H1 (cell line): Measurements from ENCODE around the gene LCLAT1. TPM values are rescaled to one million over a fixed set of nuclear protein-coding genes. Genes with fewer than 3 reads are reported as not detected.

Source experiments
- CTCF ChIA-PET: fragments of 300-600 bp; sonication (Branson Sonifier 250); formaldehyde crosslinking; loops from one replicate; lab custom pipeline; 2021; ENCODE audit not compliant: partially characterized antibody; lab: Charles Lee
- POLR2A ChIA-PET: fragments of 300-600 bp; sonication (Branson Sonifier 250); formaldehyde crosslinking; loops from one replicate; lab custom pipeline; 2021; ENCODE audit warnings: inconsistent platforms; ENCODE audit not compliant: partially characterized antibody; lab: Charles Lee
- DNase-seq, 2 experiments: peaks; one replicate each; pipeline versions ENCODE4 v3.0.0 to v3.0.0-alpha.2; 2010 to 2022; ENCODE audit warnings: low spot score in 2 of 2, low read depth in 1 of 2, mixed read lengths in 1 of 2
- FAIRE-seq: peaks from 2 replicates; lab custom pipeline; 2011; peaks lifted over from hg19 to GRCh38; lab: Jason Lieb, UNC
- H2AFZ ChIP-seq: 2 replicates; pipeline ENCODE4 v1.8.1; 2012; ENCODE audit warnings: low read length, inconsistent platforms
- H2AK5ac ChIP-seq: 2 replicates; pipeline ENCODE4 v1.6.1; 2013; ENCODE audit warnings: low read depth, low read length
- H2BK120ac ChIP-seq: replicated peaks from 2 replicates; pipeline ENCODE3; 2013; ENCODE audit warnings: low read depth, low read length, inconsistent platforms
- H2BK12ac ChIP-seq: 2 replicates; pipeline ENCODE4 v1.6.1; 2013; ENCODE audit warnings: low read depth, low read length
- H2BK15ac ChIP-seq: 2 replicates; pipeline ENCODE4 v1.6.1; 2013; ENCODE audit warnings: low read length
- H2BK20ac ChIP-seq: 2 replicates; pipeline ENCODE4 v1.6.1; 2013; ENCODE audit warnings: low read length
- H2BK5ac ChIP-seq: 2 replicates; pipeline ENCODE4 v1.6.1; 2013; ENCODE audit warnings: low read depth, low read length
- H3K14ac ChIP-seq: 2 replicates; pipeline ENCODE4 v1.6.1; 2013; ENCODE audit warnings: inconsistent platforms; ENCODE audit not compliant: insufficient read length
- H3K18ac ChIP-seq: 2 replicates; pipeline ENCODE4 v1.6.1; 2013; ENCODE audit warnings: low read length; ENCODE audit errors: extremely low read depth
- H3K23ac ChIP-seq: 2 replicates; pipeline ENCODE4 v1.6.1; 2013; ENCODE audit warnings: inconsistent platforms; ENCODE audit not compliant: insufficient read length
- H3K23me2 ChIP-seq: 2 replicates; pipeline ENCODE4 v1.6.1; 2013; ENCODE audit warnings: low read depth, low read length
- H3K27ac ChIP-seq: 2 replicates; pipeline ENCODE4 v1.6.1; 2011; ENCODE audit warnings: low read depth, low read length, inconsistent platforms
- H3K27me3 ChIP-seq, 4 experiments: replicated peaks in 1 of 4; 1 replicate in 1 of 4; 2 replicates in 3 of 4; pipeline versions ENCODE4 v1.6.1 to v1.8.1; 2011 to 2013; ENCODE audit warnings: low read length in 3 of 4, mild to moderate bottlenecking in 3 of 4, inconsistent platforms in 2 of 4, mixed read lengths in 2 of 4, moderate library complexity in 1 of 4; ENCODE audit not compliant: control insufficient read depth in 3 of 4, insufficient read depth in 3 of 4; ENCODE audit errors: extremely low read depth in 1 of 4
- H3K36me3 ChIP-seq, 4 experiments: 2 replicates each; pipeline versions ENCODE4 v1.6.1 to v1.8.1; 2011 to 2013; ENCODE audit warnings: mild to moderate bottlenecking in 4 of 4, low read length in 3 of 4, moderate library complexity in 2 of 4, control low read depth in 1 of 4, inconsistent platforms in 1 of 4; ENCODE audit not compliant: insufficient read depth in 4 of 4, control insufficient read depth in 2 of 4
- H3K4ac ChIP-seq: replicated peaks from 2 replicates; pipeline ENCODE3; 2013; ENCODE audit warnings: low read length, low read depth, mixed read lengths, inconsistent platforms; ENCODE audit not compliant: insufficient read length
- H3K4me1 ChIP-seq, 4 experiments: replicated peaks in 1 of 4; 1 replicate in 1 of 4; 2 replicates in 3 of 4; pipeline versions ENCODE4 v1.6.1 to v1.8.1; 2011 to 2013; ENCODE audit warnings: low read length in 3 of 4, inconsistent platforms in 2 of 4, mixed read lengths in 1 of 4; ENCODE audit not compliant: insufficient read depth in 4 of 4, control insufficient read depth in 3 of 4
- H3K4me2 ChIP-seq, 2 experiments: 2 replicates each; pipeline versions ENCODE4 v1.6.1 to v1.8.1; 2011 to 2013; ENCODE audit warnings: low read depth in 2 of 2, low read length in 2 of 2, control low read depth in 1 of 2, inconsistent platforms in 1 of 2, mild to moderate bottlenecking in 1 of 2; ENCODE audit not compliant: insufficient read depth in 1 of 2
- H3K4me3 ChIP-seq, 4 experiments: fragments of 200-600, 300-600 bp in 1 of 4; sonication (generic), shearing (Covaris generic), sonication (Bioruptor Twin) in 1 of 4; 2 replicates each; pipeline versions ENCODE4 v1.5.1 to v1.8.1; 2011 to 2016; ENCODE audit warnings: low read length in 4 of 4, low read depth in 3 of 4, control low read depth in 2 of 4, inconsistent platforms in 2 of 4, mild to moderate bottlenecking in 2 of 4, mixed read lengths in 1 of 4, moderate library complexity in 1 of 4; ENCODE audit not compliant: insufficient read depth in 2 of 4; ENCODE audit errors: extremely low read depth in 1 of 4
- H3K56ac ChIP-seq: replicated peaks from 2 replicates; pipeline ENCODE3; 2013; ENCODE audit warnings: low read depth, mild to moderate bottlenecking, mixed read lengths, low read length, inconsistent platforms; ENCODE audit not compliant: insufficient read length
- H3K79me1 ChIP-seq: 2 replicates; pipeline ENCODE4 v1.6.1; 2013; ENCODE audit warnings: low read depth, low read length, control low read depth
- H3K79me2 ChIP-seq, 2 experiments: 2 replicates each; pipeline versions ENCODE4 v1.6.1 to v1.8.1; 2012 to 2013; ENCODE audit warnings: low read length in 2 of 2, mild to moderate bottlenecking in 2 of 2, inconsistent platforms in 1 of 2; ENCODE audit not compliant: insufficient read depth in 2 of 2, control insufficient read depth in 1 of 2
- H3K9ac ChIP-seq, 4 experiments: replicated peaks in 1 of 4; 1 replicate in 1 of 4; 2 replicates in 3 of 4; pipeline versions ENCODE4 v1.6.1 to v1.8.1; 2011 to 2013; ENCODE audit warnings: low read depth in 3 of 4, low read length in 3 of 4, control low read depth in 2 of 4, mild to moderate bottlenecking in 2 of 4, moderate library complexity in 2 of 4, inconsistent platforms in 1 of 4; ENCODE audit errors: extremely low read depth in 1 of 4
- H3K9me3 ChIP-seq, 2 experiments: 2 replicates each; pipeline versions ENCODE4 v1.6.1 to v1.8.1; 2012 to 2013; ENCODE audit warnings: mild to moderate bottlenecking in 2 of 2, moderate library complexity in 2 of 2, control low read depth in 1 of 2, inconsistent platforms in 1 of 2, low read depth in 1 of 2, low read length in 1 of 2, mixed read lengths in 1 of 2; ENCODE audit not compliant: insufficient read depth in 2 of 2
- H4K20me1 ChIP-seq, 2 experiments: replicated peaks in 1 of 2; 2 replicates each; pipeline versions ENCODE3 to v1.8.1; 2011 to 2013; ENCODE audit warnings: inconsistent platforms in 2 of 2, low read length in 2 of 2, mild to moderate bottlenecking in 1 of 2; ENCODE audit not compliant: insufficient read depth in 2 of 2, control insufficient read depth in 1 of 2
- H4K5ac ChIP-seq: 2 replicates; pipeline ENCODE4 v1.6.1; 2013; ENCODE audit warnings: low read length, low read depth, mixed read lengths, inconsistent platforms; ENCODE audit not compliant: insufficient read length
- H4K8ac ChIP-seq: 2 replicates; pipeline ENCODE4 v1.8.0; 2013; ENCODE audit warnings: mild to moderate bottlenecking, moderate library complexity, low read length, inconsistent platforms; ENCODE audit not compliant: insufficient read depth; ENCODE audit errors: extremely low read depth
- H4K91ac ChIP-seq: replicated peaks from 2 replicates; pipeline ENCODE3; 2013; ENCODE audit warnings: low read length, mixed read lengths, inconsistent platforms; ENCODE audit not compliant: insufficient read length
- CBX5 ChIP-seq: fragments of 300-800, 300-1000 bp; sonication (generic); IDR thresholded peaks from 2 replicates; pipeline ENCODE4 v1.7.1; 2016; ENCODE audit warnings: antibody characterized with exemption, low read length, low read depth
- CHD1 ChIP-seq: IDR thresholded peaks from 2 replicates; pipeline ENCODE4 v1.6.1; 2012; ENCODE audit warnings: low read depth, low read length, improper control_type of control experiment
- CTCF ChIP-seq, 3 experiments: IDR thresholded peaks; 1 replicate in 2 of 3; 2 replicates in 1 of 3; pipeline versions ENCODE4 v1.5.1 to v1.6.1; 2011; ENCODE audit warnings: low read length in 3 of 3, mild to moderate bottlenecking in 3 of 3, inconsistent platforms in 2 of 3, low read depth in 1 of 3, moderate library complexity in 1 of 3; ENCODE audit not compliant: insufficient read depth in 1 of 3; ENCODE audit errors: control extremely low read depth in 1 of 3
- POLR2AphosphoS5 ChIP-seq: IDR thresholded peaks from 2 replicates; pipeline ENCODE4 v1.6.1; 2011; ENCODE audit warnings: low read depth, low read length
- SUZ12 ChIP-seq: fragments of 200-600 bp; sonication (generic); IDR thresholded peaks from 2 replicates; pipeline ENCODE4 v1.6.1; 2012; ENCODE audit warnings: mild to moderate bottlenecking, inconsistent platforms, low read length, moderate library complexity, mixed read lengths
- TBP ChIP-seq: IDR thresholded peaks from 2 replicates; pipeline ENCODE4 v1.6.1; 2011; ENCODE audit warnings: low read depth, low read length, improper control_type of control experiment
- WGBS, 2 experiments: shearing (Covaris generic) in 1 of 2; methylation state at CpG; one replicate each; pipeline versions ENCODE4 v1.1.6 to v1.1.7; 2013 to 2015; ENCODE audit warnings: low lambda C conversion rate in 2 of 2, mixed read lengths in 2 of 2, inconsistent platforms in 1 of 2, low coverage in 1 of 2, missing lambda C conversion rate in 1 of 2; ENCODE audit not compliant: insufficient replicate concordance in 2 of 2, insufficient coverage in 1 of 2, insufficient read length in 1 of 2; ENCODE audit errors: extremely low coverage in 1 of 2, missing lambda C conversion rate in 1 of 2; 5-methylcytosine and 5-hydroxymethylcytosine counted together
- polyA plus RNA-seq, 7 experiments: library from polyadenylated mRNA; depleted of rRNA in 3 of 7; stranded (reverse) in 5 of 7; unstranded in 2 of 7; fragments of >200 nt in 5 of 7; fragments of 200-250 nt in 2 of 7; gene quantifications; 1 replicate in 5 of 7; 2 replicates in 1 of 7; 4 replicates in 1 of 7; pipeline versions ENCODE4 v1.2.1 to v1.2.3, GENCODE V29; 2011 to 2013; ENCODE audit warnings: missing spikeins in 2 of 7, mixed read lengths in 2 of 7
- total RNA-seq: library from RNA; stranded (reverse); fragmentation: NEBNext Ultra II Directional; extraction: Animal tissue kit (Norgen Biotek cat#: 25700); gene quantifications from 2 replicates; pipeline ENCODE4 v1.2.1, GENCODE V29; 2021

The LCLAT1 gene
- total and polyA plus RNA-seq, 2 of the 8 experiments (the other 6 are each of a cell fraction or from before 2014, with no cell fraction given), result 7.6 to 22.0 TPM

- H2BK12ac ChIP-seq, result 0 out of 2 replicates have a peak overlapping the region, but pooled peaks have one; percentile 18
- no peak overlapping the region for H2BK120ac ChIP-seq
- H3K27ac ChIP-seq, result no peak overlapping the region
- H3K36me3 ChIP-seq, result no peaks in the 10 kb centered on the region; a peak in 1 of 8 replicates
- no peak overlapping the region for H2BK20ac ChIP-seq
- H2BK5ac ChIP-seq, result no peak overlapping the region
- H3K23me2 ChIP-seq, result no peaks in the 10 kb centered on the region
- no peak overlapping the region for H2BK15ac ChIP-seq
- peaks cover 2 to 8% of the 10 kb centered on the region in 2 experiments for H4K20me1 ChIP-seq
- H2AK5ac ChIP-seq, result no peak overlapping the region; the same call in 1 of the 2 replicates
- H4K91ac ChIP-seq, result no peak overlapping the region
- H3K4ac ChIP-seq, result no peak overlapping the region
- ChIA-PET CTCF (interaction anchor here (0.9 to 1.5 kb wide), 3 partner anchors 114 to 252 kb away, joined by 3 to 4 read pairs (median 3); no protein-coding TSS in a partner anchor), POLR2A (interaction anchor here (1.1 kb wide), 1 partner anchor 12 kb away, joined by 5 read pairs; the partner anchor contains the start of gene LCLAT1)
- DNase-seq (no peak), FAIRE-seq (no peak)
- no peak overlapping the region for H3K14ac ChIP-seq
- TF ChIP-seq POLR2AphosphoS5 (no peak), TBP (no peak), CTCF (IDR thresholded peaks at IDR 0.05; ENCODE audit: control extremely low read depth in 1 of 3, insufficient read depth in 1 of 3, low read depth in 1 of 3, low read length in 3 of 3) (no peak), CHD1 (no peak), CBX5 (no peak), SUZ12 (no peak)
- no peak overlapping the region for H3K4me2 ChIP-seq
- H3K9ac ChIP-seq, result no peak overlapping the region
- H3K18ac ChIP-seq, result no peak overlapping the region
- H4K8ac ChIP-seq, result no peak overlapping the region
- WGBS, 2 experiments, result 80% methylated on average over 1 of the region's 2 CpGs; no CpG with 5 or more reads in 1 of the 2 experiments
- H3K9me3 ChIP-seq, result no peaks in the 10 kb centered on the region
- H3K27me3 ChIP-seq, result no peaks in the 10 kb centered on the region
- H3K23ac ChIP-seq, result no peak overlapping the region
- H4K5ac ChIP-seq, result no peak overlapping the region
- H3K79me1 ChIP-seq, result peaks cover 8% of the 10 kb centered on the region
- no peak overlapping the region for H3K4me3 ChIP-seq
- peaks cover 0 to 16% (median 8%) of the 10 kb centered on the region in 4 experiments; a peak in 2 of 7 replicates for H3K4me1 ChIP-seq
- no peak overlapping the region for H3K56ac ChIP-seq
- H2AFZ ChIP-seq, result no peak overlapping the region
- peaks cover 3 to 88% of the 10 kb centered on the region in 2 experiments; a peak in 3 of 4 replicates for H3K79me2 ChIP-seq
These were observed 12.1 kb downstream of the LCLAT1 start for GRCh38 chr2:30459140-30459539.
